Brain microvascular endothelial cell (primary cell): ENCODE results near the gene ABCG2.
"Not testable (repeated sequence)": the region's sequence is repeated elsewhere in the genome, so short reads cannot be mapped to it uniquely, and the experiment has no call there.

Source experiments
- DNase-seq: peaks from one replicate; pipeline ENCODE4 v3.0.0-alpha.2; 2020
- H3K27ac ChIP-seq: fragments of 250-450 bp; sonication (Bioruptor Pico); 2 replicates; pipeline ENCODE4 v1.5.1; 2020; ENCODE audit warnings: mild to moderate bottlenecking, moderate library complexity
- H3K27me3 ChIP-seq: fragments of 250-450 bp; sonication (Bioruptor Pico); replicated peaks from 2 replicates; pipeline ENCODE4 v1.5.1; 2020; ENCODE audit warnings: mild to moderate bottlenecking
- H3K36me3 ChIP-seq: fragments of 250-450 bp; sonication (Bioruptor Pico); replicated peaks from 2 replicates; pipeline ENCODE4 v1.5.1; 2020; ENCODE audit warnings: mild to moderate bottlenecking
- H3K4me3 ChIP-seq: 2 replicates; pipeline ENCODE4 v1.5.1; 2011; ENCODE audit warnings: low read depth, mild to moderate bottlenecking, control low read depth, low read length, moderate library complexity
- in situ Hi-C: cut with HindIII; loops from 2 replicates; pipeline ENCODE4 v1.10.0; 2017; ENCODE audit warnings: low sequenced_read_pairs, low pct_ligation_motif_present
- TF ChIP-seq, protein P1 (sequence below): IDR thresholded peaks from 2 replicates; pipeline ENCODE4 v1.5.1; 2011; ENCODE audit warnings: low read depth, mild to moderate bottlenecking, moderate library complexity, low read length, control low read depth, inconsistent platforms; ENCODE audit errors: missing control alignments

ABCG2 gene

GRCh38 chr4:88159229-88159725 is 838 bp upstream of the ABCG2 start:
- DNase-seq: no peak
- Histone ChIP-seq H3K27me3 (no peaks in the 10 kb centered on the region), H3K4me3 (peak overlapping the region; percentile 65), H3K27ac (no peak overlapping the region), H3K36me3 (no peaks in the 10 kb centered on the region)
- TF ChIP-seq, protein P1, sequence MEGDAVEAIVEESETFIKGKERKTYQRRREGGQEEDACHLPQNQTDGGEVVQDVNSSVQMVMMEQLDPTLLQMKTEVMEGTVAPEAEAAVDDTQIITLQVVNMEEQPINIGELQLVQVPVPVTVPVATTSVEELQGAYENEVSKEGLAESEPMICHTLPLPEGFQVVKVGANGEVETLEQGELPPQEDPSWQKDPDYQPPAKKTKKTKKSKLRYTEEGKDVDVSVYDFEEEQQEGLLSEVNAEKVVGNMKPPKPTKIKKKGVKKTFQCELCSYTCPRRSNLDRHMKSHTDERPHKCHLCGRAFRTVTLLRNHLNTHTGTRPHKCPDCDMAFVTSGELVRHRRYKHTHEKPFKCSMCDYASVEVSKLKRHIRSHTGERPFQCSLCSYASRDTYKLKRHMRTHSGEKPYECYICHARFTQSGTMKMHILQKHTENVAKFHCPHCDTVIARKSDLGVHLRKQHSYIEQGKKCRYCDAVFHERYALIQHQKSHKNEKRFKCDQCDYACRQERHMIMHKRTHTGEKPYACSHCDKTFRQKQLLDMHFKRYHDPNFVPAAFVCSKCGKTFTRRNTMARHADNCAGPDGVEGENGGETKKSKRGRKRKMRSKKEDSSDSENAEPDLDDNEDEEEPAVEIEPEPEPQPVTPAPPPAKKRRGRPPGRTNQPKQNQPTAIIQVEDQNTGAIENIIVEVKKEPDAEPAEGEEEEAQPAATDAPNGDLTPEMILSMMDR: no peak
- in situ Hi-C loops: no loop called here

- TF ChIP-seq, protein P1: no peak
- H3K27me3 ChIP-seq: no peaks in the 10 kb centered on the region
- in situ Hi-C loops: no loop called here
- no peak for DNase-seq
- H3K27ac ChIP-seq: no peak overlapping the region
- no peaks in the 10 kb centered on the region for H3K36me3 ChIP-seq
- peak overlapping the region; percentile 65 for H3K4me3 ChIP-seq
Observed at GRCh38 chr4:88158038-88158488, 376 bp downstream of the ABCG2 start.

DNA sequence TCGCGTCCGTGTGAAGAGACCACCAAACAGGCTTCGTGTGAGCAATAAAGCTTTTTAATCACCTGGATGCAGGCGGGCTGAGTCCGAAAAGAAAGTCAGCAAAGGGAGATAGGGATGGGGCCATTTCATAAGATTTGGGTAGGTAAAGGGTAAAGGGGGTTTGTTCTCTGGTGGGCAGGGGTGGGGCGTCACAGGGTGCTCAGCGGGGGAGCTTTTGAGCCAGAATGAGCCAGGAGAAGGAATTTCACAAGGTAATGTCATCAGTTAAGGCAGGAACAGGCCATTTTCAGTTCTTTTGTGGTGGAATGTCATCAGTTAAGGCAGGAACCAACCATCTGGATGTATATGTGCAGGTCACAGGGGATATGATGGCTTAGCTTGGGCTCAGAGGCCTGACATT is 6.1 kb downstream of the ABCG2 start:
- H3K27ac ChIP-seq, in situ Hi-C loops, H3K36me3 ChIP-seq: not testable (repeated sequence)

GRCh38 chr4:88148560-88148959 is 9.9 kb downstream of the ABCG2 start:
- no peak overlapping the region for H3K27ac ChIP-seq
- in situ Hi-C loops: no loop called here

More for the DNA sequence above, 6.1 kb downstream of the ABCG2 start:
- H3K4me3 ChIP-seq, DNase-seq, H3K27me3 ChIP-seq: not testable (repeated sequence)

DNA sequence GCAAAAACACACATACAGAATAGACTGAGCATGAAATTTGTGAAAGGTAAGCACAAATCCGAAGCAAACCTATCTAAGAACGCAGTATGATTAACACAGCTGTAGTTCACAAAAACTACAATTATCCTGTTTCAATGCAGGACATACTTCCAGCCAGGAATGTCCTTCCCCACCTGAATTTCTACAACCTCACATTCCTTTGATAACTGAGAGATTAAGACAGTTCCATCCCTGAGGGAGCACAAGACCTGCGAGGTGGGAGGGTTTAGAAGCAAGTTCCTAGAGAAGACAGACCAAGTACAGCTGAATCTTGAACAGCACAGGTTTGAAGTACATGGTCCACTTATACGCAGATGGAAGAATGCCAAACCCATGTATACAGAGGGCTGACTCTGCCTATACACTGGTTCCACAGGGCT is 10.6 kb downstream of the ABCG2 start:
- no peaks in the 10 kb centered on the region for H3K36me3 ChIP-seq
- DNase-seq: no peak
- no peak overlapping the region for H3K27ac ChIP-seq
- in situ Hi-C loops: no loop called here
- no peaks in the 10 kb centered on the region for H3K27me3 ChIP-seq
- H3K4me3 ChIP-seq: no peak overlapping the region
- TF ChIP-seq, protein P1: no peak

More at GRCh38 chr4:88148560-88148959, 9.9 kb downstream of the ABCG2 start:
- DNase-seq: no peak
- Histone ChIP-seq H3K27me3 (no peaks in the 10 kb centered on the region), H3K36me3 (no peaks in the 10 kb centered on the region), H3K4me3 (no peak overlapping the region)
- TF ChIP-seq, protein P1: no peak

DNA sequence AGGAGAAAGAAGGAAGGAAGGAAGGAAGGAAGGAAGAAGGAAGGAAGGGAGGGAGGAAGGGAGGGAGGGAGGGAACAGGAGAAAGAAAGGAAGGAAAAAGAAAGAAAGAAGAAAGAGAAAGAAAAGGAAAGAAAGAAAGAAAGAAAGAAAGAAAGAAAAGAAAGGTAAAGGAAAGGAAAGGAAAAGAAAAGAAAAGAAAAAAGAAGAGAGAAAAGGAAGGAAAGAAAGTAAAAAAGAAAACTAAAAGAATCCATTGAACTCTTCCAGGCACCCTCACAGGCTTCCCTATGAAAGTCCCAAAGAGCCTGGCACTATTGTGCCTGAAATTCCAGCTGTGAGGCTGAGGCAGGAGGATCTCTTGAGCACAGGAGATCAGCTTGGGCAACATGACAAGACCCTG is 11.5 kb downstream of the ABCG2 start:
- Histone ChIP-seq H3K4me3 (no peak overlapping the region), H3K27ac (no peak overlapping the region), H3K36me3 (no peaks in the 10 kb centered on the region), H3K27me3 (no peaks in the 10 kb centered on the region)
- in situ Hi-C loops: no loop called here
- TF ChIP-seq, protein P1: no peak
- no peak for DNase-seq
